NCI-H345 treated with DMSO at 0.1 percent for 48 hours (cell line): Measurements from ENCODE around the gene NPY4R2.
"Not testable (repeated sequence)": the region's sequence is repeated elsewhere in the genome, so short reads cannot be mapped to it uniquely, and the experiment has no call there.

Experiments used
- DNase-seq: peaks from one replicate; lab custom pipeline; 2025; ENCODE audit not compliant: unreplicated experiment; lab: John Stamatoyannopoulos, UW

The NPY4R2 gene

GRCh38 chr10:47932824-47933223, 14.4 kb downstream of the NPY4R2 start:
- not testable (repeated sequence) for DNase-seq

GRCh38 chr10:47933462-47933861, 15.0 kb downstream of the NPY4R2 start:
- not testable (repeated sequence) for DNase-seq

GRCh38 chr10:47936772-47937228, 18.3 kb downstream of the NPY4R2 start:
- DNase-seq, result not testable (repeated sequence)

- DNase-seq, result not testable (repeated sequence)
Measured at GRCh38 chr10:47937634-47938033, 19.2 kb downstream of the NPY4R2 start.

GRCh38 chr10:47940821-47941220, 22.4 kb downstream of the NPY4R2 start:
- not testable (repeated sequence) for DNase-seq

GRCh38 chr10:47941379-47941778, 22.9 kb downstream of the NPY4R2 start:
- not testable (repeated sequence) for DNase-seq

GRCh38 chr10:47942351-47943019, 24.0 kb downstream of the NPY4R2 start:
- DNase-seq, result not testable (repeated sequence)

- not testable (repeated sequence) for DNase-seq
Measured at GRCh38 chr10:47943328-47943727, 24.9 kb downstream of the NPY4R2 start.

- DNase-seq, result not testable (repeated sequence)
Measured at GRCh38 chr10:47947424-47947823, 29.0 kb downstream of the NPY4R2 start.

- not testable (repeated sequence) for DNase-seq
Measured at GRCh38 chr10:47957158-47957557, 38.7 kb downstream of the NPY4R2 start.

- not testable (repeated sequence) for DNase-seq
Measured at GRCh38 chr10:47959677-47960076, 41.2 kb downstream of the NPY4R2 start.

GRCh38 chr10:47960699-47961098, 42.2 kb downstream of the NPY4R2 start:
- not testable (repeated sequence) for DNase-seq

GRCh38 chr10:47962785-47963184, 44.3 kb downstream of the NPY4R2 start:
- DNase-seq, result not testable (repeated sequence)

- DNase-seq, result not testable (repeated sequence)
Measured at GRCh38 chr10:47964280-47965063, 46.0 kb downstream of the NPY4R2 start.

- DNase-seq, result not testable (repeated sequence)
Measured at GRCh38 chr10:47968988-47969387, 50.5 kb downstream of the NPY4R2 start.

GRCh38 chr10:47970047-47970446, 51.6 kb downstream of the NPY4R2 start:
- DNase-seq, result not testable (repeated sequence)

GRCh38 chr10:47971598-47971997, 53.1 kb downstream of the NPY4R2 start:
- DNase-seq, result not testable (repeated sequence)

- DNase-seq, result not testable (repeated sequence)
Measured at GRCh38 chr10:47972077-47972476, 53.6 kb downstream of the NPY4R2 start.
